Measurements from ENCODE around the gene PLAAT4. TPM values are rescaled to one million over a fixed set of nuclear protein-coding genes. Genes with fewer than 3 reads are reported as not detected.

PLAAT4 gene
- total and polyA plus RNA-seq, 2 of the 8 experiments (the other 6 are each of a cell fraction or from before 2014, with no cell fraction given), result 2.8 to 4.1 TPM

GRCh38 chr11:63537293-63538101 lies 889 bp downstream of the PLAAT4 start:
- H3K4ac ChIP-seq (replicated peaks; ENCODE audit: insufficient read length, low read depth, low read length), result no peak overlapping the region
- no peak overlapping the region for H3K23ac ChIP-seq (ENCODE audit: insufficient read length)
- peaks cover 4 to 11% (median 9%) of the 10 kb centered on the region in 4 experiments; a peak in 6 of 7 replicates for H3K4me1 ChIP-seq (replicated peaks in 1 of 4; ENCODE audit: control insufficient read depth in 3 of 4, insufficient read depth in 4 of 4, low read length in 3 of 4)
- no peak overlapping the region for H3K56ac ChIP-seq (replicated peaks; ENCODE audit: insufficient read length, low read depth, low read length)
- peak overlapping the region; percentile 62; the same call in 1 of the 2 replicates for H2BK12ac ChIP-seq (ENCODE audit: low read depth, low read length)
- no peaks in the 10 kb centered on the region for H3K23me2 ChIP-seq (ENCODE audit: low read depth, low read length)
- no peaks in the 10 kb centered on the region for H4K20me1 ChIP-seq (replicated peaks in 1 of 2; ENCODE audit: control insufficient read depth in 1 of 2, insufficient read depth in 2 of 2, low read length in 2 of 2)
- no peak overlapping the region for H2AFZ ChIP-seq (ENCODE audit: low read length)
- H3K4me2 ChIP-seq (ENCODE audit: insufficient read depth in 1 of 2, low read depth in 2 of 2, low read length in 2 of 2), result no peak overlapping the region
- H4K91ac ChIP-seq (replicated peaks; ENCODE audit: insufficient read length, low read length), result no peak overlapping the region
- peak overlapping the region; percentile 62 for H3K18ac ChIP-seq (ENCODE audit: extremely low read depth, low read length)
- DNase-seq (ENCODE audit: low read depth in 1 of 2, low spot score in 2 of 2), result no peak
- peak overlapping the region; percentile 4; the same call in 1 of the 2 replicates for H4K8ac ChIP-seq (ENCODE audit: extremely low read depth, insufficient read depth, low read length)
- H3K27ac ChIP-seq (ENCODE audit: low read depth, low read length), result no peak overlapping the region
- ChIA-PET POLR2A (ENCODE audit: partially characterized antibody) (interaction anchor here (0.9 to 2.7 kb wide), 4 partner anchors 8 to 30 kb away, joined by 3 to 11 read pairs (median 4); no protein-coding TSS in a partner anchor), CTCF (ENCODE audit: partially characterized antibody) (interaction anchor here (0.6 to 3.8 kb wide), 8 partner anchors 19 to 243 kb away, joined by 3 to 20 read pairs (median 4); no protein-coding TSS in a partner anchor)
- peak overlapping the region; percentile 28; the same call in 1 of the 2 replicates for H2BK20ac ChIP-seq (ENCODE audit: low read length)
- H3K9ac ChIP-seq (replicated peaks in 1 of 4; ENCODE audit: extremely low read depth in 1 of 4, low read depth in 3 of 4, low read length in 3 of 4), result no peak overlapping the region
- H2BK120ac ChIP-seq (replicated peaks; ENCODE audit: low read depth, low read length), result no peak overlapping the region
- H3K36me3 ChIP-seq (ENCODE audit: control insufficient read depth in 2 of 4, insufficient read depth in 4 of 4, low read length in 3 of 4), result no peaks in the 10 kb centered on the region
- no peaks in the 10 kb centered on the region for H3K79me2 ChIP-seq (ENCODE audit: control insufficient read depth in 1 of 2, insufficient read depth in 2 of 2, low read length in 2 of 2)
- no peaks in the 10 kb centered on the region; a peak in 1 of 4 replicates for H3K9me3 ChIP-seq (ENCODE audit: insufficient read depth in 2 of 2, low read depth in 1 of 2, low read length in 1 of 2)
- no peak for FAIRE-seq
- H2BK15ac ChIP-seq (ENCODE audit: low read length), result no peak overlapping the region
- H2BK5ac ChIP-seq (ENCODE audit: low read depth, low read length), result peak overlapping the region; percentile 28; the same call in 1 of the 2 replicates
- TF ChIP-seq SAP30 (IDR thresholded peaks at IDR 0.05; ENCODE audit: insufficient read depth, insufficient replicate concordance, low read length), result no peak
- TF ChIP-seq ATF2 (IDR thresholded peaks at IDR 0.05; ENCODE audit: low read length), result no peak
- no peak for TF ChIP-seq TAF1 (IDR thresholded peaks at IDR 0.05; ENCODE audit: low read depth, low read length)
- no peak for TF ChIP-seq SP2 (IDR thresholded peaks at IDR 0.05; ENCODE audit: low read length)
- TF ChIP-seq CHD1 (IDR thresholded peaks at IDR 0.05; ENCODE audit: low read depth, low read length), result no peak
- no peak for TF ChIP-seq TAF7 (optimal IDR thresholded peaks at IDR 0.05; ENCODE audit: borderline replicate concordance, low read depth, low read length)
- no peak for TF ChIP-seq ZNF274 (IDR thresholded peaks at IDR 0.05; ENCODE audit: borderline replicate concordance, extremely low read depth, low read length)
- no peak for TF ChIP-seq CBX5 (IDR thresholded peaks at IDR 0.05; ENCODE audit: low read depth, low read length)
- H2AK5ac ChIP-seq (ENCODE audit: low read depth, low read length), result no peak overlapping the region; the same call in 1 of the 2 replicates
- H3K79me1 ChIP-seq (ENCODE audit: low read depth, low read length), result no peaks in the 10 kb centered on the region
- WGBS, 2 experiments (ENCODE audit: extremely low coverage in 1 of 2, insufficient coverage in 1 of 2, insufficient read length in 1 of 2, insufficient replicate concordance in 2 of 2, low coverage in 1 of 2, low lambda C conversion rate in 2 of 2, missing lambda C conversion rate in 1 of 2), result 95% methylated on average over 8 of the region's 8 CpGs; no CpG with 5 or more reads in 1 of the 2 experiments
- no peak overlapping the region for H4K5ac ChIP-seq (ENCODE audit: insufficient read length, low read depth, low read length)
- no peak overlapping the region for H3K4me3 ChIP-seq (ENCODE audit: extremely low read depth in 1 of 4, insufficient read depth in 2 of 4, low read depth in 3 of 4, low read length in 4 of 4)
- H3K14ac ChIP-seq (ENCODE audit: insufficient read length), result no peak overlapping the region
- no peaks in the 10 kb centered on the region for H3K27me3 ChIP-seq (replicated peaks in 1 of 4; ENCODE audit: control insufficient read depth in 3 of 4, extremely low read depth in 1 of 4, insufficient read depth in 3 of 4, low read length in 3 of 4)

Data from H1 (cell line).